ENCODE measurements around the gene AFM. TPM values are rescaled to one million over a fixed set of nuclear protein-coding genes. Genes with fewer than 3 reads are reported as not detected.

The AFM gene
- total and polyA plus RNA-seq, 2 donors (not counting 3 experiments of a cell fraction or from before 2014, with no cell fraction given), result not detected

DNA sequence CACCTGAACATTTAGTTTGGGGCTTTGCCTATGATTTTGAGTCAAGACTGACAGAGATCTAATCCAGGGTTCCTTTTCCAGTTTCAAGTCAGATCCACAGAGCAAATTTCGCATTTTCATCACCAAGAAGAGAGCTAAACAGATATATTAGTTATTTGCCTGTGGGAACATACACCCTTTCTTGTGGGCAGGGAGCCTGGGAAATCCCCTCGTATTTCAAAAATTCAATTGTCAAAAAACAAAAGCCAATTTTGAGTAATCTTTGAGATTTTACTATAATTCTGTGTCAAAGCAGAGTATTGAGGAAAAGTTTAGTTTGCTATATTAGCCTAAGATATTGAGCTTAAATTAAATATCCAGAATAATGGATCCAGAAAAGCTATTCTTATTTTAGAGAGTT, 56.6 kb downstream of the AFM start:
- CTCF ChIA-PET, result no interaction called here
- intact Hi-C loops (cut with micrococcal nuclease), result no loop called here
- no peaks in the 10 kb centered on the region for H3K36me3 ChIP-seq (ENCODE audit: control insufficient read depth in 2 of 2, extremely low read depth in 1 of 2, insufficient read depth in 2 of 2, low read length in 2 of 2)
- no peaks in the 10 kb centered on the region for H3K9me3 ChIP-seq (replicated peaks; ENCODE audit: control insufficient read depth, insufficient read depth, low read length)
- no peak overlapping the region for H3K27ac ChIP-seq (ENCODE audit: insufficient read depth, low read depth, low read length)
- no peak overlapping the region for H3K4me3 ChIP-seq (replicated peaks in 1 of 3; ENCODE audit: insufficient read depth in 1 of 3, low read depth in 1 of 3, low read length in 3 of 3)
- POLR2A ChIA-PET, result no interaction called here
- TF ChIP-seq MYC (IDR thresholded peaks at IDR 0.05; ENCODE audit: low read depth, low read length) (no peak), EZH2 (IDR thresholded peaks at IDR 0.05; ENCODE audit: borderline replicate concordance, low read depth, low read length, severe bottlenecking) (no peak), JUN (IDR thresholded peaks at IDR 0.05; ENCODE audit: borderline replicate concordance, insufficient read depth, insufficient read length, low read depth) (no peak), POLR2AphosphoS5 (IDR thresholded peaks at IDR 0.05; ENCODE audit: insufficient read depth, low read depth, low read length) (no peak), POLR2A (IDR thresholded peaks at IDR 0.05; ENCODE audit: low read depth, low read length) (no peak), GATA2 (IDR thresholded peaks at IDR 0.05; ENCODE audit: insufficient read depth, insufficient read length, low read depth, low read length) (no peak)
- TF ChIP-seq, protein P1, sequence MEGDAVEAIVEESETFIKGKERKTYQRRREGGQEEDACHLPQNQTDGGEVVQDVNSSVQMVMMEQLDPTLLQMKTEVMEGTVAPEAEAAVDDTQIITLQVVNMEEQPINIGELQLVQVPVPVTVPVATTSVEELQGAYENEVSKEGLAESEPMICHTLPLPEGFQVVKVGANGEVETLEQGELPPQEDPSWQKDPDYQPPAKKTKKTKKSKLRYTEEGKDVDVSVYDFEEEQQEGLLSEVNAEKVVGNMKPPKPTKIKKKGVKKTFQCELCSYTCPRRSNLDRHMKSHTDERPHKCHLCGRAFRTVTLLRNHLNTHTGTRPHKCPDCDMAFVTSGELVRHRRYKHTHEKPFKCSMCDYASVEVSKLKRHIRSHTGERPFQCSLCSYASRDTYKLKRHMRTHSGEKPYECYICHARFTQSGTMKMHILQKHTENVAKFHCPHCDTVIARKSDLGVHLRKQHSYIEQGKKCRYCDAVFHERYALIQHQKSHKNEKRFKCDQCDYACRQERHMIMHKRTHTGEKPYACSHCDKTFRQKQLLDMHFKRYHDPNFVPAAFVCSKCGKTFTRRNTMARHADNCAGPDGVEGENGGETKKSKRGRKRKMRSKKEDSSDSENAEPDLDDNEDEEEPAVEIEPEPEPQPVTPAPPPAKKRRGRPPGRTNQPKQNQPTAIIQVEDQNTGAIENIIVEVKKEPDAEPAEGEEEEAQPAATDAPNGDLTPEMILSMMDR (IDR thresholded peaks at IDR 0.05; ENCODE audit: extremely low read depth in 1 of 2, insufficient read depth in 1 of 2, low read depth in 1 of 2, low read length in 2 of 2), result no peak
- H4K20me1 ChIP-seq (replicated peaks; ENCODE audit: control insufficient read depth, extremely low read depth, insufficient read depth, low read length), result no peaks in the 10 kb centered on the region
- H3K4me1 ChIP-seq (ENCODE audit: control insufficient read depth, extremely low read depth, insufficient read depth, low read length), result no peaks in the 10 kb centered on the region
- H2AFZ ChIP-seq (ENCODE audit: low read depth, low read length), result no peak overlapping the region
- H3K9me1 ChIP-seq (replicated peaks; ENCODE audit: control insufficient read depth, extremely low read depth, insufficient read depth, low read length), result no peaks in the 10 kb centered on the region
- H3K4me2 ChIP-seq (ENCODE audit: insufficient read depth, low read length), result no peak overlapping the region
- H3K9ac ChIP-seq (replicated peaks; ENCODE audit: extremely low read depth, insufficient read depth, low read length), result no peak overlapping the region
- dilution Hi-C loops (cut with MboI; ENCODE audit: extremely low pct_ligation_motif_present, low sequenced_read_pairs), result no loop called here
- H3K27me3 ChIP-seq (ENCODE audit: control insufficient read depth in 2 of 2, insufficient read depth in 2 of 2, low read length in 2 of 2), result peaks cover 0 to 5% of the 10 kb centered on the region in 2 experiments
- FAIRE-seq (no peak), DNase-seq (ENCODE audit: low read depth, low spot score) (no peak)
- no peaks in the 10 kb centered on the region for H3K79me2 ChIP-seq (ENCODE audit: control insufficient read depth, insufficient read depth, low read length)
- BruUV-seq (replicated peaks), result no TSS peak

DNA sequence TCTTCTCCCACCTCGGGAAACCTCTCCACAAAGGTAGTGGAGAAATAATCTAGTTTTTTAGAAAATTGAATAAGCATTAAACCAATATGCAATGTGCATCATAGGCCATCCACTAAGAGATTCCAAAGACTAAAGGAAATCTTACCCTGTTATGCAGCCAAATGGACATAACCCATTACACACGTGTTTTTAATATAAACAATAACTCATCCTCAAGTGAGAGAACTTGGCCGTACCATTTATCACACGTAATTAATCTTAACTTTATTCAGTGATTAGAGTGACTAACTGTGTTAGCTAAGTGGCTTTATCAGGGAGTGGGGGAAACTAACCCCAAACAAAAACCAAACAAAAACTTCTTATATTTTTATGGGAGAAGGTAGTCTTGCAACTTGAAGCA, 57.8 kb downstream of the AFM start:
- dilution Hi-C loops (cut with MboI; ENCODE audit: extremely low pct_ligation_motif_present, low sequenced_read_pairs) (no loop called here), intact Hi-C loops (cut with micrococcal nuclease) (no loop called here)
- BruUV-seq (replicated peaks), result no TSS peak
- ChIA-PET CTCF (no interaction called here), POLR2A (no interaction called here)
- Histone ChIP-seq H3K27ac (ENCODE audit: insufficient read depth, low read depth, low read length) (no peak overlapping the region), H3K9ac (replicated peaks; ENCODE audit: extremely low read depth, insufficient read depth, low read length) (no peak overlapping the region), H3K27me3 (ENCODE audit: control insufficient read depth in 2 of 2, insufficient read depth in 2 of 2, low read length in 2 of 2) (peaks cover 0 to 3% of the 10 kb centered on the region in 2 experiments), H3K9me3 (replicated peaks; ENCODE audit: control insufficient read depth, insufficient read depth, low read length) (no peaks in the 10 kb centered on the region), H3K9me1 (replicated peaks; ENCODE audit: control insufficient read depth, extremely low read depth, insufficient read depth, low read length) (no peaks in the 10 kb centered on the region), H3K79me2 (ENCODE audit: control insufficient read depth, insufficient read depth, low read length) (no peaks in the 10 kb centered on the region), H3K4me3 (replicated peaks in 1 of 3; ENCODE audit: insufficient read depth in 1 of 3, low read depth in 1 of 3, low read length in 3 of 3) (no peak overlapping the region), H2AFZ (ENCODE audit: low read depth, low read length) (no peak overlapping the region), H4K20me1 (replicated peaks; ENCODE audit: control insufficient read depth, extremely low read depth, insufficient read depth, low read length) (no peaks in the 10 kb centered on the region), H3K4me2 (ENCODE audit: insufficient read depth, low read length) (no peak overlapping the region), H3K36me3 (ENCODE audit: control insufficient read depth in 2 of 2, extremely low read depth in 1 of 2, insufficient read depth in 2 of 2, low read length in 2 of 2) (no peaks in the 10 kb centered on the region), H3K4me1 (ENCODE audit: control insufficient read depth, extremely low read depth, insufficient read depth, low read length) (no peaks in the 10 kb centered on the region)
- FAIRE-seq (no peak), DNase-seq (ENCODE audit: low read depth, low spot score) (no peak)
- no peak for TF ChIP-seq MYC (IDR thresholded peaks at IDR 0.05; ENCODE audit: low read depth, low read length)
- TF ChIP-seq EZH2 (IDR thresholded peaks at IDR 0.05; ENCODE audit: borderline replicate concordance, low read depth, low read length, severe bottlenecking), result no peak
- TF ChIP-seq, protein P1 (IDR thresholded peaks at IDR 0.05; ENCODE audit: extremely low read depth in 1 of 2, insufficient read depth in 1 of 2, low read depth in 1 of 2, low read length in 2 of 2), result no peak
- TF ChIP-seq GATA2 (IDR thresholded peaks at IDR 0.05; ENCODE audit: insufficient read depth, insufficient read length, low read depth, low read length), result no peak
- no peak for TF ChIP-seq POLR2A (IDR thresholded peaks at IDR 0.05; ENCODE audit: low read depth, low read length)
- TF ChIP-seq, protein P2, sequence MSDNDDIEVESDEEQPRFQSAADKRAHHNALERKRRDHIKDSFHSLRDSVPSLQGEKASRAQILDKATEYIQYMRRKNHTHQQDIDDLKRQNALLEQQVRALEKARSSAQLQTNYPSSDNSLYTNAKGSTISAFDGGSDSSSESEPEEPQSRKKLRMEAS (IDR thresholded peaks at IDR 0.05; ENCODE audit: insufficient read depth, insufficient read length), result no peak
- TF ChIP-seq FOS (IDR thresholded peaks at IDR 0.05; ENCODE audit: borderline replicate concordance, insufficient read depth, low read length), result no peak
- TF ChIP-seq JUN (IDR thresholded peaks at IDR 0.05; ENCODE audit: borderline replicate concordance, insufficient read depth, insufficient read length, low read depth), result no peak
- TF ChIP-seq POLR2AphosphoS5 (IDR thresholded peaks at IDR 0.05; ENCODE audit: insufficient read depth, low read depth, low read length), result no peak

All from endothelial cell of umbilical vein (primary cell).